Immature natural killer cell (primary cell): Measurements from ENCODE around the gene LPCAT1. TPM values are rescaled to one million over a fixed set of nuclear protein-coding genes. Genes with fewer than 3 reads are reported as not detected.

Experiments
- DNase-seq, 3 donors: peaks; one replicate each; pipeline ENCODE4 v3.0.0; 2022; ENCODE audit warnings: mixed read lengths in 1 of 3
- H3K27ac Mint-ChIP-seq, 6 donors: one replicate each; pipeline ENCODE4 v1.8.0; 2020; ENCODE audit warnings: mixed read lengths in 6 of 6, mild to moderate bottlenecking in 5 of 6, inconsistent platforms in 4 of 6, moderate library complexity in 3 of 6
- H3K27me3 Mint-ChIP-seq, 3 donors: one replicate each; pipeline ENCODE4 v1.8.0; 2020 to 2021; ENCODE audit warnings: low read depth in 3 of 3, mild to moderate bottlenecking in 3 of 3, mixed read lengths in 3 of 3, moderate library complexity in 3 of 3, inconsistent platforms in 1 of 3
- H3K36me3 Mint-ChIP-seq, 3 donors: one replicate each; pipeline ENCODE4 v1.8.0; 2020; ENCODE audit warnings: mixed read lengths in 3 of 3, inconsistent platforms in 2 of 3, mild to moderate bottlenecking in 2 of 3
- H3K4me1 Mint-ChIP-seq, 2 donors: one replicate each; pipeline ENCODE4 v1.8.0; 2020; ENCODE audit warnings: inconsistent platforms in 2 of 2, mild to moderate bottlenecking in 2 of 2, mixed read lengths in 2 of 2, moderate library complexity in 1 of 2
- H3K4me3 Mint-ChIP-seq, 5 donors: one replicate each; pipeline ENCODE4 v1.8.0; 2020; ENCODE audit warnings: mild to moderate bottlenecking in 5 of 5, mixed read lengths in 5 of 5, inconsistent platforms in 3 of 5, moderate library complexity in 3 of 5
- H3K9me3 Mint-ChIP-seq, 6 donors: one replicate each; pipeline ENCODE4 v1.8.0; 2020; ENCODE audit warnings: mild to moderate bottlenecking in 6 of 6, mixed read lengths in 6 of 6, inconsistent platforms in 4 of 6, moderate library complexity in 3 of 6
- polyA plus RNA-seq, 3 donors: library from polyadenylated mRNA; unstranded; fragments of 300-500 nt; fragmentation: Illumina TruSeq; gene quantifications; one replicate each; pipeline ENCODE4 v1.2.3, GENCODE V29; 2021

The LPCAT1 gene
- polyA plus RNA-seq, 3 donors from 2014 or later, result 107 to 255 (median 144) TPM

- H3K9me3 Mint-ChIP-seq, result peaks cover 0 to 2% (median 0%) of the 10 kb centered on the region in 6 donors
- H3K27ac Mint-ChIP-seq, result no peak overlapping the region
- H3K4me1 Mint-ChIP-seq, result peaks cover 9 to 11% of the 10 kb centered on the region in 2 donors
- peaks cover 0 to 3% (median 0%) of the 10 kb centered on the region in 3 donors for H3K36me3 Mint-ChIP-seq
- no peak for DNase-seq
- peaks cover 7 to 30% (median 11%) of the 10 kb centered on the region in 3 donors for H3K27me3 Mint-ChIP-seq
- H3K4me3 Mint-ChIP-seq, result no peak overlapping the region
Observed at GRCh38 chr5:1441166-1441865, 82.4 kb downstream of the LPCAT1 start.

GRCh38 chr5:1440098-1440493 is 83.7 kb downstream of the LPCAT1 start:
- Mint-ChIP-seq H3K36me3 (peaks cover 0 to 3% (median 0%) of the 10 kb centered on the region in 3 donors), H3K27ac (no peak overlapping the region), H3K4me3 (no peak overlapping the region), H3K4me1 (peaks cover 9 to 11% of the 10 kb centered on the region in 2 donors), H3K9me3 (peaks cover 0 to 2% (median 0%) of the 10 kb centered on the region in 6 donors), H3K27me3 (peaks cover 7 to 30% (median 11%) of the 10 kb centered on the region in 3 donors)
- no peak for DNase-seq

GRCh38 chr5:1439388-1440097 is 84.2 kb downstream of the LPCAT1 start:
- no peak overlapping the region for H3K4me3 Mint-ChIP-seq
- no peak for DNase-seq
- H3K4me1 Mint-ChIP-seq, result peaks cover 7% of the 10 kb centered on the region in 2 donors
- peaks cover 0 to 2% (median 0%) of the 10 kb centered on the region in 6 donors for H3K9me3 Mint-ChIP-seq
- peaks cover 0 to 3% (median 0%) of the 10 kb centered on the region in 3 donors for H3K36me3 Mint-ChIP-seq
- H3K27me3 Mint-ChIP-seq, result peaks cover 7 to 28% (median 8%) of the 10 kb centered on the region in 3 donors
- no peak overlapping the region for H3K27ac Mint-ChIP-seq

DNA sequence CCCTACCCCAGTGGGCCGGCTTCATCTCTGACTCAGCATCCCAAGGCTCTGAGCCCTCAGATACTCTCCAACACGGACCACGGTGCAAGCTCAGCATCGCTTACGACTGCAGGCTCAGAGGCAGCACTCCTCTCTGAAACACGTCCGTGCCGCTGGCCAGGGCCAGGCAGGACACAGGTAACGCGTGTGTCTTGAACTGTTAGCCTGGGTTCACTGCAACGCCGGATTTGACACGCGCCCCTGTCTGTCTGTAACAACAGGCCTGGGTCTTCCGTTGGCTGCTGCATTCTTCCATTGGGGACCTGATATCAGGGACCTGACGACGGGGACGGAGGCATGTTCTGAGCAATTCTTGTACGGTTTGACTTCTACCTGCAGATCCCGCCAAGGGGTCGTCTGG is 84.9 kb downstream of the LPCAT1 start:
- peaks cover 0 to 2% (median 0%) of the 10 kb centered on the region in 6 donors for H3K9me3 Mint-ChIP-seq
- peaks cover 0 to 3% (median under 1%) of the 10 kb centered on the region in 3 donors for H3K36me3 Mint-ChIP-seq
- no peak overlapping the region for H3K27ac Mint-ChIP-seq
- H3K4me1 Mint-ChIP-seq, result peaks cover under 1 to 2% of the 10 kb centered on the region in 2 donors
- H3K27me3 Mint-ChIP-seq, result peaks cover 7 to 23% (median 9%) of the 10 kb centered on the region in 3 donors
- no peak overlapping the region for H3K4me3 Mint-ChIP-seq
- no peak for DNase-seq

DNA sequence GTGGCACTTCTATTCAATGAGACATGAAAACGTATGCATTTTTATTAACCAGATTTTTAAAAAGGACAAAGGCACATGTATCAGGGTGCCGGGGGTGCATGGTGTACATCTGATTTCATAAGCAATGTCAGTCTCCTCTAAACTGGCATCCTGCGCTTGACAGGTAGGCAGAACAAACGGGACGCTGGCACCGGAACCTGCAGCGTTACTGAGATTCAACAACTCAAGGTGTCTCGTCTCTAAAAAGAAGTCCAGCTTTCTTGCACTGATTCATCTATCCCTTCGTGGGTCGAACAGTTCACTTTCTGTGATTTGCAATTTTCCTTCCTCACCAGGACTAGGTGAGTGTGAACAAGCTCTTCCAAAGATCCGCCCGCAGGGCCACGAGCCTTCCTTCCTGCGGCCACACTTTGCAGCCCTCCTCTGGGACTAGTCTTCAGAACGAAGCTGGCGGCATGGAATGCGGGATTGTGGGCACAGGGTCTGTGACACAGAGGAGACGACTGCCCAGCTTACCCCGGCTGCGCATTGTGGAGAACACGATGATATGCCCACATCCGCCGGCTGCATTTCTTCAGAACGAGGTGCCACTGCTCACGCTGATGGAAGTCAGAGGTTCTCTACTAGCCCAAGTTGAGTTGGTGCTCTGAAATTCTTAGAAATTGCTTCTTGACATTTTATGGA is 85.7 kb downstream of the LPCAT1 start:
- Mint-ChIP-seq H3K27me3 (peaks cover 7 to 17% (median 11%) of the 10 kb centered on the region in 3 donors), H3K36me3 (peaks cover 0 to 4% (median 3%) of the 10 kb centered on the region in 3 donors), H3K4me3 (no peak overlapping the region), H3K27ac (no peak overlapping the region), H3K4me1 (no peaks in the 10 kb centered on the region), H3K9me3 (peaks cover 0 to 4% (median 0%) of the 10 kb centered on the region in 6 donors)
- DNase-seq, result no peak

DNA sequence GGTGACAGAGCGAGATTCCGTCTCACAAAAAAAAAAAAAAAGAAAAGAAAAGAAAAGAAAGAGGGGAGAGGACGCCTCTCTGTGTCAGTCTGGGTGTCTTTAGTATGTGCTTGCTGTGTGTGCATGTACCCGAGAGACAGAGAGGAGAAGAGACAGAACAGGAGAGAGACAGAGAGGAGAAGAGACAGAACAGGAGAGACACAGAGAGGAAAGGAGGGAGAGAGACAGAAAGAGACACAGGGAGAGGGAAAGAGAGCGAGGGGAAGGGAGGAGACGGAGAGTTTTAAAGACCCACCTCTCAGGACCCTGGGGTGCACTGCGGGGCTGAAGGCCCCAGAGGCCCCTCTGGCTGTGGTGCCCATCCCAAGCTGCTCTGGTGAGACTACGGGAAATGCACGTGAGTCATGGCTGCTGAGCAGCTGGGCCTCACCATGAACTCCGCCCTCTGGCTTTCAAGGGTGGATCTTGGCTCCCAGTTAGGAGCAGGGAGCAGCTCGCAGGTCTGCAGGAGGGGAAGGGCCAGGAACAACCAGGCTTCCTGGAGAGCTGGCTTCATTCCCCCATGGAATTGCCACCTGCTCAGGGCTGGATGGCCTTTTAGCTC is 86.4 kb downstream of the LPCAT1 start:
- Mint-ChIP-seq H3K4me1 (no peaks in the 10 kb centered on the region), H3K27ac (peak overlapping the region in 2 of 6 donors; percentile 33 to 76), H3K4me3 (no peak overlapping the region), H3K27me3 (peaks cover 7 to 16% (median 11%) of the 10 kb centered on the region in 3 donors), H3K36me3 (peaks cover 0 to 4% (median 3%) of the 10 kb centered on the region in 3 donors), H3K9me3 (peaks cover 0 to 4% (median 0%) of the 10 kb centered on the region in 6 donors)
- no peak for DNase-seq

- DNase-seq, result no peak
- peaks cover 7 to 16% (median 11%) of the 10 kb centered on the region in 3 donors for H3K27me3 Mint-ChIP-seq
- H3K9me3 Mint-ChIP-seq, result peaks cover 0 to 4% (median 0%) of the 10 kb centered on the region in 6 donors
- H3K36me3 Mint-ChIP-seq, result peaks cover 0 to 4% (median 3%) of the 10 kb centered on the region in 3 donors
- no peak overlapping the region for H3K27ac Mint-ChIP-seq
- no peaks in the 10 kb centered on the region for H3K4me1 Mint-ChIP-seq
- H3K4me3 Mint-ChIP-seq, result no peak overlapping the region
Observed at GRCh38 chr5:1436681-1437080, 87.1 kb downstream of the LPCAT1 start.

GRCh38 chr5:1436036-1436435 is 87.7 kb downstream of the LPCAT1 start:
- Mint-ChIP-seq H3K4me3 (no peak overlapping the region), H3K36me3 (peaks cover 0 to 4% (median 3%) of the 10 kb centered on the region in 3 donors), H3K27ac (no peak overlapping the region), H3K9me3 (peaks cover 0 to 4% (median 0%) of the 10 kb centered on the region in 6 donors), H3K4me1 (no peaks in the 10 kb centered on the region), H3K27me3 (peaks cover 7 to 14% (median 9%) of the 10 kb centered on the region in 3 donors)
- DNase-seq, result no peak

DNA sequence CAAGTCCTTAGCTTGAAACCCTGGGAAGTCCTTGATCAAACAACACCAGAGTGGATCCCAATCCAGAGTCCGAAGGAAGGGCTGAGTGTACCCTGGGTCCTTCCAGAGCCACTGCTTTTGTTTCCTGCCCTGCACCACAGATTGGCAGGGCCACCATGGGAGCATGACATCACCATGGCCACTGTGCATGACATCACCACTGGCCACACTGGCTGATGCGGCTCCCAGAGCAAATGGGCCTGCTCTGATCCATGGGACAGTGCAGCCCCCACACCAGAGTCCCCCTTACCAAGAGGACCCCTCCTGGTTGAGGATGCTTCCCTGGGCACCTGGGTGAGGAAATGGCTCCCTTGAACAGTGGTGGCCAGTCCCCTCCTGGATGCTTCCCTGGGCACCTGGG is 88.4 kb downstream of the LPCAT1 start:
- Mint-ChIP-seq H3K36me3 (peaks cover 0 to 4% (median 3%) of the 10 kb centered on the region in 3 donors), H3K4me1 (no peaks in the 10 kb centered on the region), H3K4me3 (no peak overlapping the region), H3K9me3 (peaks cover 0 to 1% (median under 1%) of the 10 kb centered on the region in 6 donors), H3K27me3 (peaks cover 5 to 11% (median 7%) of the 10 kb centered on the region in 3 donors), H3K27ac (no peak overlapping the region)
- DNase-seq, result no peak

GRCh38 chr5:1432296-1432695 is 91.5 kb downstream of the LPCAT1 start:
- peaks cover 10 to 30% (median 23%) of the 10 kb centered on the region in 6 donors for H3K9me3 Mint-ChIP-seq
- H3K27me3 Mint-ChIP-seq, result peaks cover 0 to 11% (median 8%) of the 10 kb centered on the region in 3 donors
- no peak overlapping the region for H3K4me3 Mint-ChIP-seq
- DNase-seq, result no peak
- no peak overlapping the region for H3K27ac Mint-ChIP-seq
- H3K36me3 Mint-ChIP-seq, result peaks cover 0 to 13% (median 12%) of the 10 kb centered on the region in 3 donors
- no peaks in the 10 kb centered on the region for H3K4me1 Mint-ChIP-seq

GRCh38 chr5:1431896-1432295 is 91.9 kb downstream of the LPCAT1 start:
- H3K27me3 Mint-ChIP-seq, result peaks cover 0 to 13% (median 5%) of the 10 kb centered on the region in 3 donors
- H3K36me3 Mint-ChIP-seq, result peaks cover 0 to 15% (median 15%) of the 10 kb centered on the region in 3 donors
- DNase-seq, result no peak
- H3K9me3 Mint-ChIP-seq, result peaks cover 10 to 34% (median 27%) of the 10 kb centered on the region in 6 donors
- H3K4me3 Mint-ChIP-seq, result no peak overlapping the region
- H3K27ac Mint-ChIP-seq, result no peak overlapping the region
- H3K4me1 Mint-ChIP-seq, result no peaks in the 10 kb centered on the region

- H3K4me1 Mint-ChIP-seq, result no peaks in the 10 kb centered on the region
- H3K27me3 Mint-ChIP-seq, result peaks cover 0 to 15% (median 2%) of the 10 kb centered on the region in 3 donors
- no peak overlapping the region for H3K4me3 Mint-ChIP-seq
- no peak for DNase-seq
- no peak overlapping the region for H3K27ac Mint-ChIP-seq
- H3K36me3 Mint-ChIP-seq, result peaks cover 0 to 15% (median 15%) of the 10 kb centered on the region in 3 donors
- H3K9me3 Mint-ChIP-seq, result peaks cover 10 to 39% (median 32%) of the 10 kb centered on the region in 6 donors
Observed at GRCh38 chr5:1431021-1431811, 92.5 kb downstream of the LPCAT1 start.
